OCI-M2 (cell line): ENCODE results near the gene MAPK4.
"Not testable (repeated sequence)": the region's sequence is repeated elsewhere in the genome, so short reads cannot be mapped to it uniquely, and the experiment has no call there.

Experiments used
- DNase-seq: peaks from one replicate; lab custom pipeline; 2025; ENCODE audit not compliant: unreplicated experiment; lab: John Stamatoyannopoulos, UW

MAPK4 gene

GRCh38 chr18:50679056-50679455 lies 119.2 kb downstream of the MAPK4 start:
- DNase-seq = no peak

GRCh38 chr18:50679656-50680055 lies 119.8 kb downstream of the MAPK4 start:
- DNase-seq = no peak

- DNase-seq = no peak
Observed at GRCh38 chr18:50680966-50681365, 121.1 kb downstream of the MAPK4 start.

- no peak for DNase-seq
Observed at GRCh38 chr18:50682852-50683251, 123.0 kb downstream of the MAPK4 start.

GRCh38 chr18:50686409-50686808 lies 126.5 kb downstream of the MAPK4 start:
- DNase-seq = no peak

- DNase-seq = no peak
Observed at GRCh38 chr18:50687491-50687890, 127.6 kb downstream of the MAPK4 start.

- no peak for DNase-seq
Observed at GRCh38 chr18:50689578-50689977, 129.7 kb downstream of the MAPK4 start.

- DNase-seq = no peak
Observed at GRCh38 chr18:50694147-50694546, 134.3 kb downstream of the MAPK4 start.

- DNase-seq = no peak
Observed at GRCh38 chr18:50695431-50696176, 135.7 kb downstream of the MAPK4 start.

- DNase-seq = no peak
Observed at GRCh38 chr18:50696436-50696835, 136.5 kb downstream of the MAPK4 start.

- no peak for DNase-seq
Observed at GRCh38 chr18:50696929-50697328, 137.0 kb downstream of the MAPK4 start.

GRCh38 chr18:50697509-50697908 lies 137.6 kb downstream of the MAPK4 start:
- no peak for DNase-seq

GRCh38 chr18:50700245-50701165 lies 140.6 kb downstream of the MAPK4 start:
- DNase-seq = no peak

- no peak for DNase-seq
Observed at GRCh38 chr18:50704357-50704940, 144.6 kb downstream of the MAPK4 start.

- no peak for DNase-seq
Observed at GRCh38 chr18:50706199-50706598, 146.3 kb downstream of the MAPK4 start.

GRCh38 chr18:50706651-50707050 lies 146.8 kb downstream of the MAPK4 start:
- no peak for DNase-seq

GRCh38 chr18:50707297-50707696 lies 147.4 kb downstream of the MAPK4 start:
- not testable (repeated sequence) for DNase-seq

GRCh38 chr18:50707855-50708469 lies 148.1 kb downstream of the MAPK4 start:
- no peak for DNase-seq

- no peak for DNase-seq
Observed at GRCh38 chr18:50709193-50709592, 149.3 kb downstream of the MAPK4 start.

GRCh38 chr18:50711386-50711785 lies 151.5 kb downstream of the MAPK4 start:
- DNase-seq = no peak

- DNase-seq = no peak
Observed at GRCh38 chr18:50715919-50716318, 156.0 kb downstream of the MAPK4 start.
